ENCODE measurements around the gene FAM53B. TPM values are rescaled to one million over a fixed set of nuclear protein-coding genes. Genes with fewer than 3 reads are reported as not detected.

Gene FAM53B
- total and polyA plus RNA-seq, 3 experiments from 2014 or later: 28.8 to 41.6 (median 29.2) TPM

DNA sequence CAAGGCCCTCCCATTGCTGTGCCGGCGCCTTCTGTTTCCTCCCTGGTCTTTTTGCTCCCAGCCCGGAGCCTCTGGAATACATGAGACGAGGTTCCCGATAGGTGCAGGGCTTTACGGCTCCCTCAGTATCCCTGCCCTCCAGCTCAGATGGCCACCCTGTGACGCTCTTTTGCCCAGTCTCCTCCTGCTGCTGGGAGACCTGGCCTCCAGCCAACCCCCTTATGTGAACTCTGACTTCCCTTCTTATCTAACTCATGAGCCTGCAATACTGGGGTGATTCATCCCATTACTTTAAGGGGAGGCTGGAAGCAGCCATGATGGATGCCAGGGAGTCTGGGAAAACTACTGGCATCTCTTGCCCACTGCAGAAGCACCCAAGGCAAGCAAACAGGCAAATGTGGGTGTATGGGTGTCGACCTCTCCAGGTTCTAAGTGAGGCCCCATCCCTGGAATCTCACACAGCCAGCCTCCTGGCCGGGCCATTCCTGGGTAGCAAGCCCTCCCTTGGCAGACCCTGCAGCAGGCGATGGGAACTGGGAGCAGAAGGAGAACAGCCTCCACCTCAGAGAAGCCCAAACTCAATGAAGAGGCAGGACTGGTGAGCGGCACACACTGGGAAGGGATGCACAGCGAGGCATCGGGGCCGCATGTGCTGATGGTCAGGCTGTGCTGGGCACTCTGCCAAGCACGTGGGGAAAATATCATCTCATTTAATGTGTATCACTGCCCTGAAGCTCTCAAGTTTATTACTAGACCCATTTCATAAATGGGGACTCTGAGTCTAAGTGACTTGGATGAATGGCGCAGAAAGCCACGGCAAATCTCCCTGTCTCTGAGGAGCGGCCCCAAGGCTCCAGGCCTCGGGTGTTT, 97.5 kb downstream of the FAM53B start:
- Mint-ChIP-seq H3K27me3 (no peaks in the 10 kb centered on the region), H3K27ac (peak overlapping the region; percentile 96 to 100 (median 98)), H3K36me3 (peaks cover 0 to 23% (median 1%) of the 10 kb centered on the region in 3 donors), H3K4me3 (peak overlapping the region; percentile 75 to 95 (median 84)), H3K4me1 (peaks cover 90 to 100% (median 94%) of the 10 kb centered on the region in 3 donors), H3K9me3 (no peaks in the 10 kb centered on the region)
- Histone ChIP-seq H3K27me3 (ENCODE audit: insufficient read depth, low read length, poor library complexity, severe bottlenecking) (no peaks in the 10 kb centered on the region), H3K27ac (ENCODE audit: low read depth, low read length) (peak overlapping the region; percentile 75), H3K36me3 (ENCODE audit: insufficient read depth, low read length) (no peaks in the 10 kb centered on the region), H3K4me3 (ENCODE audit: low read length) (peak overlapping the region; percentile 41), H3K4me1 (ENCODE audit: insufficient read depth, low read length) (peaks cover 90% of the 10 kb centered on the region), H3K9me3 (ENCODE audit: low read length) (no peaks in the 10 kb centered on the region)
- ChIA-PET POLR2A (interaction anchor here (0.9 to 2.8 kb wide), 6 partner anchors 32 to 76 kb away, joined by 3 to 14 read pairs (median 8); no protein-coding TSS in a partner anchor), CTCF (interaction anchor here (0.9 to 8.3 kb wide), 27 partner anchors 9 to 117 kb away, joined by 3 to 110 read pairs (median 10); partner anchors contain the start of gene FAM53B)
- DNase-seq: no peak

DNA sequence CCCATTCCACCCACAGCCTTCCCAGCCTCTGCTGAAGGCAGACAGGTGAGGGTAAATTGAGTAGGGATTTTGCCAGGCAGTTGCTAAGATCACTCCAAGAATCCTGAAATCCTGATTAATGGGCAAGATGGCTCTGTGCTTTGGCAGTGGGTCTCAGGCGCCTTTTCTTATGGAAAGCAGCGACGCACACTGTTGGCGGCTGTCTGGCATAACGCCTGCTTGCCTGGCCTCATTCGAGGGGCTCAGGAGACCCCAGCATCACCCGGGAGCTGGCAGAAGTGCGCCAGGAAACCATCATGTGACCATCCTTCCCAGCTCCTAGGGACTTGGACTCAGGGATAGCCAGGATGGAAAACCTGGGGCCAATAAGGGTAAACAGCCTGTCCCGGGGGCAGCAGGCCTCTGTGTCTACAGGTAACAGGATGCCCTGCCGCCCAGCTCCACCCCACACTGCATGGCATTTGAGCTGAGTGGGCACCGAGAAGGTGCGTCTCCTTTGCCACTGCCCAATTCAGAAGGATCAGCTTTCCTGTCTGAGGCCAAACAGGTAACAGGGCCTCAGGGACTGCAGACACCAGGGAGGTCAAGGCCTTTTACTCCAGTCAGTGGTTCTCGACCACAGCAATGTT, 98.6 kb downstream of the FAM53B start:
- peaks cover 0 to 28% (median 1%) of the 10 kb centered on the region in 3 donors for H3K36me3 Mint-ChIP-seq
- ChIA-PET POLR2A (no interaction called here), CTCF (interaction anchor here (1.0 to 8.3 kb wide), 4 partner anchors 28 to 100 kb away, joined by 3 to 110 read pairs (median 55); no protein-coding TSS in a partner anchor)
- Histone ChIP-seq H3K4me3 (ENCODE audit: low read length) (no peak overlapping the region), H3K9me3 (ENCODE audit: low read length) (no peaks in the 10 kb centered on the region), H3K36me3 (ENCODE audit: insufficient read depth, low read length) (no peaks in the 10 kb centered on the region), H3K27me3 (ENCODE audit: insufficient read depth, low read length, poor library complexity, severe bottlenecking) (no peaks in the 10 kb centered on the region), H3K27ac (ENCODE audit: low read depth, low read length) (peak overlapping the region; percentile 1), H3K4me1 (ENCODE audit: insufficient read depth, low read length) (peaks cover 90% of the 10 kb centered on the region)
- no peaks in the 10 kb centered on the region for H3K27me3 Mint-ChIP-seq
- peak overlapping the region; percentile 85 to 100 (median 98) for H3K27ac Mint-ChIP-seq
- peaks cover 90 to 100% (median 94%) of the 10 kb centered on the region in 3 donors for H3K4me1 Mint-ChIP-seq
- peak overlapping the region in 6 of 7 donors; percentile 19 to 78 (median 46) for H3K4me3 Mint-ChIP-seq
- DNase-seq: no peak
- no peaks in the 10 kb centered on the region for H3K9me3 Mint-ChIP-seq

DNA sequence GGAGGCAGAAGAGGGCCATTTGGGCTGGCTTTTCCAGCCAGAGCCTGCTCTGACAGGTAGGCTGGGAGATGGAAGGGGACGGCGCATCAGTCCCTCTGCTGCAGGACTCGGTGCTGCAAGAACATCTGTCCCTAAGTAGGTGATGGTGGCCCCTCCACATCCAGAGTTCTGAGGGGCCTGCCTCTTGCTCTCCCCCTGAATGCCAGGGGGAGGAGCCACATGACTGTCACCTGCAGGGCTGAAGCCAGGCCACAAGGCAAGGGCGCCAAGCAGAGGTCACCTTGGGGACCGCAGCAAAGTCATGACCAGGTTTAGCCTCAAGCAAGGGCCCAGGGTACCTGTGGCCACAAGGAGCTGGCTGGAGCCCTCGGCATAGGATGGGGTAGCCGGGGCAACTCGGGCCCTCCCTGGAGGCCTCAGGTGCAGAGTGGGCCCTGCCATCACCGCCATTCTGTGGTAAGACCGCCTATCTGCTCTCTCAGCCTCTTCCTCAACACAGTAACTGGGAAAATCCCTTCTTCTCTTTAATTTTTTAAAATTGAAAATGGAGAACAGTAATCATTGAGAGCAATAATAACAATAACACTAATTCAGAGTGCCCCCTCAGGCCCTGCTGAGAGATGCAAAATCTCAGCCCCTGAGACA, 99.3 kb downstream of the FAM53B start:
- Histone ChIP-seq H3K27me3 (ENCODE audit: insufficient read depth, low read length, poor library complexity, severe bottlenecking) (no peaks in the 10 kb centered on the region), H3K36me3 (ENCODE audit: insufficient read depth, low read length) (no peaks in the 10 kb centered on the region), H3K4me1 (ENCODE audit: insufficient read depth, low read length) (peaks cover 90% of the 10 kb centered on the region), H3K4me3 (ENCODE audit: low read length) (no peak overlapping the region), H3K9me3 (ENCODE audit: low read length) (no peaks in the 10 kb centered on the region), H3K27ac (ENCODE audit: low read depth, low read length) (no peak overlapping the region)
- H3K4me1 Mint-ChIP-seq: peaks cover 90 to 100% (median 94%) of the 10 kb centered on the region in 3 donors
- peak overlapping the region in 3 of 7 donors; percentile 44 to 70 (median 45) for H3K4me3 Mint-ChIP-seq
- no peak for DNase-seq
- H3K27ac Mint-ChIP-seq: peak overlapping the region; percentile 38 to 99 (median 85)
- no peaks in the 10 kb centered on the region for H3K9me3 Mint-ChIP-seq
- CTCF ChIA-PET: interaction anchor here (0.9 to 8.3 kb wide), 8 partner anchors 29 to 100 kb away, joined by 3 to 110 read pairs (median 3); no protein-coding TSS in a partner anchor
- H3K27me3 Mint-ChIP-seq: no peaks in the 10 kb centered on the region
- POLR2A ChIA-PET: no interaction called here
- H3K36me3 Mint-ChIP-seq: peaks cover 0 to 28% (median 1%) of the 10 kb centered on the region in 3 donors

DNA sequence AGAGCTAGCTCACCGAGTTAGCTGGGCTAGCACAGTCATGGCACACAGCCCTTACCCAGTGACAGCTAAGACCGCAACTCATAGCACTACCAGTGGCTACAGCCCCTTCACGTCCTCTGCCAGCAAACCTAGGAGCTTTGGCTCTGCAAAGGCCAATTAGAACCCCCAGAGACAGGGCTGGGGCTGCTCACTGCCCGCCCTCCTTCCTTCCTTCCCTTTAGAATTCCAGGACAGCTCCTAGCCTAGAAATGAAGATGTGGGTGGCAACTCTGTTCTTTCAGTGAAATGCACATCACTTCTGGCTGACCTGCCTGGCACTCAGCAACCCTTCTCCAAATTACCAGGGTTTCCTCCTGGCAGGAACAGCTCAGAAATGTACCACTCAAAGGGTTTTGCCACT, 99.9 kb downstream of the FAM53B start:
- peak overlapping the region in 1 of 7 donors; percentile 44 for H3K4me3 Mint-ChIP-seq
- Histone ChIP-seq H3K36me3 (ENCODE audit: insufficient read depth, low read length) (no peaks in the 10 kb centered on the region), H3K4me3 (ENCODE audit: low read length) (no peak overlapping the region), H3K27me3 (ENCODE audit: insufficient read depth, low read length, poor library complexity, severe bottlenecking) (no peaks in the 10 kb centered on the region), H3K4me1 (ENCODE audit: insufficient read depth, low read length) (peaks cover 88% of the 10 kb centered on the region), H3K9me3 (ENCODE audit: low read length) (no peaks in the 10 kb centered on the region), H3K27ac (ENCODE audit: low read depth, low read length) (no peak overlapping the region)
- peaks cover 0 to 29% (median 1%) of the 10 kb centered on the region in 3 donors for H3K36me3 Mint-ChIP-seq
- DNase-seq: no peak
- H3K9me3 Mint-ChIP-seq: no peaks in the 10 kb centered on the region
- ChIA-PET POLR2A (no interaction called here), CTCF (interaction anchor here (0.9 to 8.3 kb wide), 9 partner anchors 14 to 101 kb away, joined by 3 to 110 read pairs (median 3); no protein-coding TSS in a partner anchor)
- peaks cover 88 to 100% (median 94%) of the 10 kb centered on the region in 3 donors for H3K4me1 Mint-ChIP-seq
- H3K27ac Mint-ChIP-seq: peak overlapping the region in 7 of 8 donors; percentile 56 to 99 (median 73)
- no peaks in the 10 kb centered on the region for H3K27me3 Mint-ChIP-seq

DNA sequence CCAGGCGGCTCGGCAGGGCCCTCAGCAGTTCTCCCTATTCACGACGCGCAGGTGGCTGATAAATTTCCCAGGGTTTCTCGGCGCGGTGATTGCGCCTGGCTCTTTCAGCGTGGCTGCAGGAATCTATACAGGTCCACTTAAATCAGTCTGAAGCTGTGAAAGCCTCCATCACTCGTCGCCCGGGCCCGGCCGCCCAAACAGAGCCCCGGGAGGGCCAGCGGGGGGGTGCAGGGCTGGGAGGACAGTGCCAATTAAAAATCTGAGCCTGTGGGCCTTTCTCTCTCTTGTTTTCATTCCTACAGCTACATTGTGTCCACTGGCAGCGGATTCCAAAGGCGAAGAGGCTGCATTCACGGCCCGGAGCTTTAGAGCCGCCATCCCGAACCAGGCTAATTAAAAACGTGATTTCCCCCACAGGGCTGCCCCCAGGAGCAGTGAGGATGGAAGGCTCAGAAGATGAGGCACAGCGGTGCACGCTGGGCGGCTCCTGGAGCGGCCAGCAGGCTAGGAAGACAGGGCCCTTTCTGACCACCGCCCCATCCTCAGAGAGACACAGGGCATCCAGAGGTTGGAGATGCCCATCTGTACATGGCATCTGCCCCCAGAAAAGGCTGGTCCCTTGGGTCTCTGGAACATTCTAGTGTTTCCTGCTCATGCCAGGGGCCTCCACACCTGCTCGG, 100.7 kb downstream of the FAM53B start:
- CTCF ChIA-PET: interaction anchor here (1.0 to 8.3 kb wide), 11 partner anchors 15 to 100 kb away, joined by 3 to 110 read pairs (median 3); no protein-coding TSS in a partner anchor
- H3K4me3 Mint-ChIP-seq: no peak overlapping the region
- Histone ChIP-seq H3K27ac (ENCODE audit: low read depth, low read length) (no peak overlapping the region), H3K4me1 (ENCODE audit: insufficient read depth, low read length) (peaks cover 86% of the 10 kb centered on the region), H3K27me3 (ENCODE audit: insufficient read depth, low read length, poor library complexity, severe bottlenecking) (no peaks in the 10 kb centered on the region), H3K9me3 (ENCODE audit: low read length) (no peaks in the 10 kb centered on the region), H3K4me3 (ENCODE audit: low read length) (no peak overlapping the region), H3K36me3 (ENCODE audit: insufficient read depth, low read length) (no peaks in the 10 kb centered on the region)
- H3K27me3 Mint-ChIP-seq: no peaks in the 10 kb centered on the region
- POLR2A ChIA-PET: interaction anchor here (0.9 kb wide), 1 partner anchor 16 kb away, joined by 3 read pairs; no protein-coding TSS in a partner anchor
- peaks cover 82 to 99% (median 91%) of the 10 kb centered on the region in 3 donors for H3K4me1 Mint-ChIP-seq
- no peak for DNase-seq
- H3K36me3 Mint-ChIP-seq: peaks cover 0 to 29% (median 1%) of the 10 kb centered on the region in 3 donors
- H3K9me3 Mint-ChIP-seq: no peaks in the 10 kb centered on the region
- H3K27ac Mint-ChIP-seq: peak overlapping the region; percentile 79 to 99 (median 93)

DNA sequence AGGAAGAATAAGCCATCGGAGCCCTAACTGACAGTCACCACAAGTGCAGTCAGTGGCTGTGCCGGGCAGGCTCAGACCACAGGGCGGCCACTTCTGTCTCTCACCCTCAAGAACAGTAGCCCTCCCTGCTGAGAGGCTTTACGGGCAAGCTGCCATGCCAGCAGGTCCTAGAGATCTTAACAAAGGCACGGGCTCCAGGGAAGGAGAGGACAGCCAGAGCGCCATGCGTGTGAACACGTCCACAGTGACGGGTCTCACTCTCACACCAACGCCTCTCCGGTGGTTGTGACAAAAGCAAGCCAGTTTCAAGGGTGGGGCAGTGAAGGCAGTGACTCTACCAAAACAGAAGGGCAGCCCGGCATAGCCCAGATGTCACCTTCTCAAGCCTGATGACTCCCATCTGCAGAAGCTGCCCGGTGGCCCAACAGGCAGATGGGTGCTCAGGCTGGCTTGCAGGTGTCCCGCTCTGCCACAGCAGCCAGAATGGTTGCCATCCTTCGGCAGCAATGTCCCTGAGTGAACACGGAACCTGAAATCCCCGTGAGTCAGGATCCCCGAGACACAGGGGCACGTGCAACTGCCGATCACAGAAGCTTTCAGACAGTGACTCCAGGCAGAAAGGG, 102.0 kb downstream of the FAM53B start:
- ChIA-PET POLR2A (no interaction called here), CTCF (interaction anchor here (0.7 to 5.4 kb wide), 4 partner anchors 29 to 99 kb away, joined by 3 to 24 read pairs (median 4); no protein-coding TSS in a partner anchor)
- H3K27me3 Mint-ChIP-seq: peaks cover 0 to 1% of the 10 kb centered on the region in 2 donors
- Histone ChIP-seq H3K4me3 (ENCODE audit: low read length) (no peak overlapping the region), H3K9me3 (ENCODE audit: low read length) (no peaks in the 10 kb centered on the region), H3K36me3 (ENCODE audit: insufficient read depth, low read length) (no peaks in the 10 kb centered on the region), H3K4me1 (ENCODE audit: insufficient read depth, low read length) (peaks cover 82% of the 10 kb centered on the region), H3K27me3 (ENCODE audit: insufficient read depth, low read length, poor library complexity, severe bottlenecking) (no peaks in the 10 kb centered on the region), H3K27ac (ENCODE audit: low read depth, low read length) (peak overlapping the region; percentile 64)
- H3K4me1 Mint-ChIP-seq: peaks cover 80 to 99% (median 91%) of the 10 kb centered on the region in 3 donors
- no peaks in the 10 kb centered on the region for H3K9me3 Mint-ChIP-seq
- no peak for DNase-seq
- peaks cover 0 to 32% (median 1%) of the 10 kb centered on the region in 3 donors for H3K36me3 Mint-ChIP-seq
- H3K4me3 Mint-ChIP-seq: peak overlapping the region in 4 of 7 donors; percentile 37 to 83 (median 80)
- peak overlapping the region; percentile 96 to 99 (median 98) for H3K27ac Mint-ChIP-seq

All from CD8-positive, alpha-beta memory T cell (primary cell).